GM23338 (cell line): ENCODE results near the gene PAM. TPM values are rescaled to one million over a fixed set of nuclear protein-coding genes. Genes with fewer than 3 reads are reported as not detected.

Experiments used
- CREB1 ChIP-seq: fragments of 250-450 bp; sonication (Bioruptor Pico); IDR thresholded peaks from 2 replicates; pipeline ENCODE4 v1.5.0; 2020; ENCODE audit warnings: low read depth, mild to moderate bottlenecking, moderate library complexity
- JUNB ChIP-seq: IDR thresholded peaks from one replicate; pipeline ENCODE4 v1.6.1; 2016; ENCODE audit warnings: antibody characterized with exemption; ENCODE audit not compliant: unreplicated experiment
- STAT1 ChIP-seq: IDR thresholded peaks from one replicate; pipeline ENCODE4 v1.6.1; 2016; ENCODE audit warnings: antibody characterized with exemption; ENCODE audit not compliant: unreplicated experiment
- ZNF331 ChIP-seq: fragments of 250-450 bp; sonication (Bioruptor Pico); IDR thresholded peaks from 2 replicates; pipeline ENCODE4 v1.5.0; 2020; ENCODE audit warnings: low read depth, mild to moderate bottlenecking, moderate library complexity
- polyA plus RNA-seq: library from polyadenylated mRNA; unstranded; fragments of >200 nt; fragmentation: Nextera tagmentation; extraction: Ambion mirVana; gene quantifications from 2 replicates; pipeline ENCODE4 v1.2.1, GENCODE V29; 2016
- total RNA-seq: library from RNA; depleted of rRNA; stranded (reverse); fragments of >200 nt; shearing (Covaris generic); gene quantifications from 2 replicates; pipeline ENCODE4 v1.2.3, GENCODE V29; 2014
- TF ChIP-seq, protein P1 (sequence below): fragments of 250-450 bp; sonication (Bioruptor Pico); IDR thresholded peaks from 2 replicates; pipeline ENCODE4 v1.5.0; 2020; ENCODE audit warnings: mild to moderate bottlenecking, moderate library complexity
- TF ChIP-seq, protein P2 (sequence below): IDR thresholded peaks from one replicate; pipeline ENCODE4 v1.6.1; 2018; ENCODE audit warnings: antibody characterized with exemption; ENCODE audit not compliant: unreplicated experiment
- TF ChIP-seq, protein P3 (sequence below), 2 experiments: fragments of 200-600 bp in 1 of 2; sonication (generic) in 1 of 2; conservative IDR thresholded peaks; 2 replicates each; pipeline versions ENCODE4 v1.5.1 to v1.6.1; 2016 to 2017; ENCODE audit warnings: antibody characterized with exemption in 2 of 2, low read depth in 2 of 2, mild to moderate bottlenecking in 2 of 2, moderate library complexity in 1 of 2

PAM gene
- total and polyA plus RNA-seq, 2 experiments from 2014 or later: 33.9 to 79.4 TPM

DNA sequence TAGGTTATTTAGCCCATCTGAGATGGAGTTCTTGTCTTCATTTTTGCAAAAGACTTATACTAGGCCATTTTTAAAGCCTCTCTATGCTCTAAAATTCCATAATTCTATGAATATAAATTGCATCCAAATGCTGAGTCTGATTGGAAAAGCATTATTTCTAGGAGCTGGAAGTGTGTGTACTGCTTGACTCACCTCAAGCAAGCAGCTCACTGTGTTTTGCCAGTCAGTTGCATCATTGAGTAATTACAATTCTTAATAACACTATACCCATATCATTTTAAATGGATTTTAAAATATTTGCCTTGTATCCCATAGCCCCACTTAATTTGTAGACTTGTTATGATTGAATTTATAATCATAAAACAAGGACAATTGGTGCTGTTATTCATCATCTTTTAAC lies 161.0 kb downstream of the PAM start (continued):
- TF ChIP-seq, protein P1, sequence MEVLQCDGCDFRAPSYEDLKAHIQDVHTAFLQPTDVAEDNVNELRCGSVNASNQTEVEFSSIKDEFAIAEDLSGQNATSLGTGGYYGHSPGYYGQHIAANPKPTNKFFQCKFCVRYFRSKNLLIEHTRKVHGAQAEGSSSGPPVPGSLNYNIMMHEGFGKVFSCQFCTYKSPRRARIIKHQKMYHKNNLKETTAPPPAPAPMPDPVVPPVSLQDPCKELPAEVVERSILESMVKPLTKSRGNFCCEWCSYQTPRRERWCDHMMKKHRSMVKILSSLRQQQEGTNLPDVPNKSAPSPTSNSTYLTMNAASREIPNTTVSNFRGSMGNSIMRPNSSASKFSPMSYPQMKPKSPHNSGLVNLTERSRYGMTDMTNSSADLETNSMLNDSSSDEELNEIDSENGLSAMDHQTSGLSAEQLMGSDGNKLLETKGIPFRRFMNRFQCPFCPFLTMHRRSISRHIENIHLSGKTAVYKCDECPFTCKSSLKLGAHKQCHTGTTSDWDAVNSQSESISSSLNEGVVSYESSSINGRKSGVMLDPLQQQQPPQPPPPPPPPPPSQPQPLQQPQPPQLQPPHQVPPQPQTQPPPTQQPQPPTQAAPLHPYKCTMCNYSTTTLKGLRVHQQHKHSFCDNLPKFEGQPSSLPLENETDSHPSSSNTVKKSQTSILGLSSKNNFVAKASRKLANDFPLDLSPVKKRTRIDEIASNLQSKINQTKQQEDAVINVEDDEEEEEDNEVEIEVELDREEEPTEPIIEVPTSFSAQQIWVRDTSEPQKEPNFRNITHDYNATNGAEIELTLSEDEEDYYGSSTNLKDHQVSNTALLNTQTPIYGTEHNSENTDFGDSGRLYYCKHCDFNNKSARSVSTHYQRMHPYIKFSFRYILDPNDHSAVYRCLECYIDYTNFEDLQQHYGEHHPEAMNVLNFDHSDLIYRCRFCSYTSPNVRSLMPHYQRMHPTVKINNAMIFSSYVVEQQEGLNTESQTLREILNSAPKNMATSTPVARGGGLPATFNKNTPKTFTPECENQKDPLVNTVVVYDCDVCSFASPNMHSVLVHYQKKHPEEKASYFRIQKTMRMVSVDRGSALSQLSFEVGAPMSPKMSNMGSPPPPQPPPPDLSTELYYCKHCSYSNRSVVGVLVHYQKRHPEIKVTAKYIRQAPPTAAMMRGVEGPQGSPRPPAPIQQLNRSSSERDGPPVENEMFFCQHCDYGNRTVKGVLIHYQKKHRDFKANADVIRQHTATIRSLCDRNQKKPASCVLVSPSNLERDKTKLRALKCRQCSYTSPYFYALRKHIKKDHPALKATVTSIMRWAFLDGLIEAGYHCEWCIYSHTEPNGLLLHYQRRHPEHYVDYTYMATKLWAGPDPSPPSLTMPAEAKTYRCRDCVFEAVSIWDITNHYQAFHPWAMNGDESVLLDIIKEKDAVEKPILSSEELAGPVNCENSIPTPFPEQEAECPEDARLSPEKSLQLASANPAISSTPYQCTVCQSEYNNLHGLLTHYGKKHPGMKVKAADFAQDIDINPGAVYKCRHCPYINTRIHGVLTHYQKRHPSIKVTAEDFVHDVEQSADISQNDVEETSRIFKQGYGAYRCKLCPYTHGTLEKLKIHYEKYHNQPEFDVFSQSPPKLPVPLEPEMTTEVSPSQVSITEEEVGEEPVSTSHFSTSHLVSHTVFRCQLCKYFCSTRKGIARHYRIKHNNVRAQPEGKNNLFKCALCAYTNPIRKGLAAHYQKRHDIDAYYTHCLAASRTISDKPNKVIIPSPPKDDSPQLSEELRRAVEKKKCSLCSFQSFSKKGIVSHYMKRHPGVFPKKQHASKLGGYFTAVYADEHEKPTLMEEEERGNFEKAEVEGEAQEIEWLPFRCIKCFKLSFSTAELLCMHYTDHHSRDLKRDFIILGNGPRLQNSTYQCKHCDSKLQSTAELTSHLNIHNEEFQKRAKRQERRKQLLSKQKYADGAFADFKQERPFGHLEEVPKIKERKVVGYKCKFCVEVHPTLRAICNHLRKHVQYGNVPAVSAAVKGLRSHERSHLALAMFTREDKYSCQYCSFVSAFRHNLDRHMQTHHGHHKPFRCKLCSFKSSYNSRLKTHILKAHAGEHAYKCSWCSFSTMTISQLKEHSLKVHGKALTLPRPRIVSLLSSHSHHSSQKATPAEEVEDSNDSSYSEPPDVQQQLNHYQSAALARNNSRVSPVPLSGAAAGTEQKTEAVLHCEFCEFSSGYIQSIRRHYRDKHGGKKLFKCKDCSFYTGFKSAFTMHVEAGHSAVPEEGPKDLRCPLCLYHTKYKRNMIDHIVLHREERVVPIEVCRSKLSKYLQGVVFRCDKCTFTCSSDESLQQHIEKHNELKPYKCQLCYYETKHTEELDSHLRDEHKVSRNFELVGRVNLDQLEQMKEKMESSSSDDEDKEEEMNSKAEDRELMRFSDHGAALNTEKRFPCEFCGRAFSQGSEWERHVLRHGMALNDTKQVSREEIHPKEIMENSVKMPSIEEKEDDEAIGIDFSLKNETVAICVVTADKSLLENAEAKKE (CRISPR knock-in tag): no peak
- TF ChIP-seq JUNB (no peak), ZNF331 (no peak), STAT1 (no peak), CREB1 (no peak)
- TF ChIP-seq, protein P2, sequence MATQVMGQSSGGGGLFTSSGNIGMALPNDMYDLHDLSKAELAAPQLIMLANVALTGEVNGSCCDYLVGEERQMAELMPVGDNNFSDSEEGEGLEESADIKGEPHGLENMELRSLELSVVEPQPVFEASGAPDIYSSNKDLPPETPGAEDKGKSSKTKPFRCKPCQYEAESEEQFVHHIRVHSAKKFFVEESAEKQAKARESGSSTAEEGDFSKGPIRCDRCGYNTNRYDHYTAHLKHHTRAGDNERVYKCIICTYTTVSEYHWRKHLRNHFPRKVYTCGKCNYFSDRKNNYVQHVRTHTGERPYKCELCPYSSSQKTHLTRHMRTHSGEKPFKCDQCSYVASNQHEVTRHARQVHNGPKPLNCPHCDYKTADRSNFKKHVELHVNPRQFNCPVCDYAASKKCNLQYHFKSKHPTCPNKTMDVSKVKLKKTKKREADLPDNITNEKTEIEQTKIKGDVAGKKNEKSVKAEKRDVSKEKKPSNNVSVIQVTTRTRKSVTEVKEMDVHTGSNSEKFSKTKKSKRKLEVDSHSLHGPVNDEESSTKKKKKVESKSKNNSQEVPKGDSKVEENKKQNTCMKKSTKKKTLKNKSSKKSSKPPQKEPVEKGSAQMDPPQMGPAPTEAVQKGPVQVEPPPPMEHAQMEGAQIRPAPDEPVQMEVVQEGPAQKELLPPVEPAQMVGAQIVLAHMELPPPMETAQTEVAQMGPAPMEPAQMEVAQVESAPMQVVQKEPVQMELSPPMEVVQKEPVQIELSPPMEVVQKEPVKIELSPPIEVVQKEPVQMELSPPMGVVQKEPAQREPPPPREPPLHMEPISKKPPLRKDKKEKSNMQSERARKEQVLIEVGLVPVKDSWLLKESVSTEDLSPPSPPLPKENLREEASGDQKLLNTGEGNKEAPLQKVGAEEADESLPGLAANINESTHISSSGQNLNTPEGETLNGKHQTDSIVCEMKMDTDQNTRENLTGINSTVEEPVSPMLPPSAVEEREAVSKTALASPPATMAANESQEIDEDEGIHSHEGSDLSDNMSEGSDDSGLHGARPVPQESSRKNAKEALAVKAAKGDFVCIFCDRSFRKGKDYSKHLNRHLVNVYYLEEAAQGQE: no peak
- TF ChIP-seq, protein P3, sequence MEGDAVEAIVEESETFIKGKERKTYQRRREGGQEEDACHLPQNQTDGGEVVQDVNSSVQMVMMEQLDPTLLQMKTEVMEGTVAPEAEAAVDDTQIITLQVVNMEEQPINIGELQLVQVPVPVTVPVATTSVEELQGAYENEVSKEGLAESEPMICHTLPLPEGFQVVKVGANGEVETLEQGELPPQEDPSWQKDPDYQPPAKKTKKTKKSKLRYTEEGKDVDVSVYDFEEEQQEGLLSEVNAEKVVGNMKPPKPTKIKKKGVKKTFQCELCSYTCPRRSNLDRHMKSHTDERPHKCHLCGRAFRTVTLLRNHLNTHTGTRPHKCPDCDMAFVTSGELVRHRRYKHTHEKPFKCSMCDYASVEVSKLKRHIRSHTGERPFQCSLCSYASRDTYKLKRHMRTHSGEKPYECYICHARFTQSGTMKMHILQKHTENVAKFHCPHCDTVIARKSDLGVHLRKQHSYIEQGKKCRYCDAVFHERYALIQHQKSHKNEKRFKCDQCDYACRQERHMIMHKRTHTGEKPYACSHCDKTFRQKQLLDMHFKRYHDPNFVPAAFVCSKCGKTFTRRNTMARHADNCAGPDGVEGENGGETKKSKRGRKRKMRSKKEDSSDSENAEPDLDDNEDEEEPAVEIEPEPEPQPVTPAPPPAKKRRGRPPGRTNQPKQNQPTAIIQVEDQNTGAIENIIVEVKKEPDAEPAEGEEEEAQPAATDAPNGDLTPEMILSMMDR (conservative IDR thresholded peaks at IDR 0.05; ENCODE audit: low read depth in 2 of 2): no peak
